Measurements from ENCODE around the gene KCNG2. TPM values are rescaled to one million over a fixed set of nuclear protein-coding genes. Genes with fewer than 3 reads are reported as not detected.

KCNG2 gene
- total and polyA plus RNA-seq, 2 experiments from 2014 or later, result 0.13 to 0.52 TPM

DNA sequence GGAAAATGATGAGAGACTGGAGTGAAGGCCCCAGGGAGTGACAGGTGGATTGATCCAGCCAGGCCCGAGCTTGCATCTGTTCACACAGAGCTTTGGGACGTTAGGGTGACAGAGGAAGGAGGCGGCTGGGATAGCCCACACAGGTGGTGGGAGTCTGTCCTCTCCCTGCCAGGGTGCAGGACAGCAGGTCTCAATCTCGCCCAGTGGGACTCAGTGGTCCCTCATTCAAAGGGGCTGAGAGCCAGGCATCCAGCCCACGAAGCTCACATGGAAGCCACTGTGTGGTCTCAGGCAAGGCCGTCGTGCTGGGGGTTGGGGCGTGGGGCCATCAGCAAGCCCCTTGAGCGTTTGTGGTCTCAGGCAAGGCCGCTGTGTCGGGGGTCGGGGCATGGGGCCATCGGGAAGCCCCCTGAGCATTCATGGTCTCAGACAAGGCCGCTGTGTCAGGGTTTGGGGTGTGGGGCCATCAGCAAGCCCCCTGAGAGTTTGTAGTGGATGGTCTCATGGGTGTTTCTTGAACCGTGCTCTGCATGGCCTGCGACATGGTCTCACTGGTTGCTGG is 8.3 kb downstream of the KCNG2 start:
- DNase-seq (ENCODE audit: low spot score) (no peak), ATAC-seq (no peak)
- H3K36me3 ChIP-seq (ENCODE audit: insufficient read depth), result no peaks in the 10 kb centered on the region
- Mint-ChIP-seq H3K27ac (no peak overlapping the region), H3K4me1 (no peaks in the 10 kb centered on the region), H3K36me3 (ENCODE audit: low read depth) (no peaks in the 10 kb centered on the region), H3K4me3 (no peak overlapping the region), H3K27me3 (ENCODE audit: insufficient read depth, low read depth, poor library complexity) (peaks cover 3% of the 10 kb centered on the region), H3K9me3 (no peaks in the 10 kb centered on the region)
- TF ChIP-seq CREB1 (CRISPR knock-in tag; IDR thresholded peaks at IDR 0.05; ENCODE audit: low read depth) (no peak), ZNF114 (CRISPR knock-in tag; IDR thresholded peaks at IDR 0.05) (no peak), POLR2AphosphoS5 (IDR thresholded peaks at IDR 0.05; ENCODE audit: low read depth) (no peak), EZH2 (IDR thresholded peaks at IDR 0.05; ENCODE audit: low read depth, unreplicated experiment) (no peak), JUNB (IDR thresholded peaks at IDR 0.05; ENCODE audit: unreplicated experiment) (no peak), NANOG (IDR thresholded peaks at IDR 0.05; ENCODE audit: borderline replicate concordance) (no peak)
- TF ChIP-seq, protein P1, sequence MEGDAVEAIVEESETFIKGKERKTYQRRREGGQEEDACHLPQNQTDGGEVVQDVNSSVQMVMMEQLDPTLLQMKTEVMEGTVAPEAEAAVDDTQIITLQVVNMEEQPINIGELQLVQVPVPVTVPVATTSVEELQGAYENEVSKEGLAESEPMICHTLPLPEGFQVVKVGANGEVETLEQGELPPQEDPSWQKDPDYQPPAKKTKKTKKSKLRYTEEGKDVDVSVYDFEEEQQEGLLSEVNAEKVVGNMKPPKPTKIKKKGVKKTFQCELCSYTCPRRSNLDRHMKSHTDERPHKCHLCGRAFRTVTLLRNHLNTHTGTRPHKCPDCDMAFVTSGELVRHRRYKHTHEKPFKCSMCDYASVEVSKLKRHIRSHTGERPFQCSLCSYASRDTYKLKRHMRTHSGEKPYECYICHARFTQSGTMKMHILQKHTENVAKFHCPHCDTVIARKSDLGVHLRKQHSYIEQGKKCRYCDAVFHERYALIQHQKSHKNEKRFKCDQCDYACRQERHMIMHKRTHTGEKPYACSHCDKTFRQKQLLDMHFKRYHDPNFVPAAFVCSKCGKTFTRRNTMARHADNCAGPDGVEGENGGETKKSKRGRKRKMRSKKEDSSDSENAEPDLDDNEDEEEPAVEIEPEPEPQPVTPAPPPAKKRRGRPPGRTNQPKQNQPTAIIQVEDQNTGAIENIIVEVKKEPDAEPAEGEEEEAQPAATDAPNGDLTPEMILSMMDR (conservative IDR thresholded peaks at IDR 0.05; ENCODE audit: low read depth in 2 of 2), result no peak
- TF ChIP-seq, protein P2, sequence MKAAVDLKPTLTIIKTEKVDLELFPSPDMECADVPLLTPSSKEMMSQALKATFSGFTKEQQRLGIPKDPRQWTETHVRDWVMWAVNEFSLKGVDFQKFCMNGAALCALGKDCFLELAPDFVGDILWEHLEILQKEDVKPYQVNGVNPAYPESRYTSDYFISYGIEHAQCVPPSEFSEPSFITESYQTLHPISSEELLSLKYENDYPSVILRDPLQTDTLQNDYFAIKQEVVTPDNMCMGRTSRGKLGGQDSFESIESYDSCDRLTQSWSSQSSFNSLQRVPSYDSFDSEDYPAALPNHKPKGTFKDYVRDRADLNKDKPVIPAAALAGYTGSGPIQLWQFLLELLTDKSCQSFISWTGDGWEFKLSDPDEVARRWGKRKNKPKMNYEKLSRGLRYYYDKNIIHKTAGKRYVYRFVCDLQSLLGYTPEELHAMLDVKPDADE (IDR thresholded peaks at IDR 0.05), result no peak
- H3K4me1 ChIP-seq (ENCODE audit: insufficient read depth), result no peaks in the 10 kb centered on the region
- H3K27ac ChIP-seq (ENCODE audit: low read depth), result no peak overlapping the region
- H2AFZ ChIP-seq, result no peak overlapping the region
- H3K27me3 ChIP-seq (ENCODE audit: insufficient read depth), result no peaks in the 10 kb centered on the region
- H4K20me1 ChIP-seq (replicated peaks; ENCODE audit: insufficient read depth), result no peaks in the 10 kb centered on the region
- H3K9me2 ChIP-seq (ENCODE audit: insufficient read depth), result no peaks in the 10 kb centered on the region
- H3K4me3 ChIP-seq, result no peak overlapping the region
- H3K79me2 ChIP-seq (replicated peaks; ENCODE audit: insufficient read depth), result no peaks in the 10 kb centered on the region
- no peak overlapping the region for H3K4me2 ChIP-seq
- H3F3A ChIP-seq (replicated peaks; ENCODE audit: low read depth), result no peaks in the 10 kb centered on the region

DNA sequence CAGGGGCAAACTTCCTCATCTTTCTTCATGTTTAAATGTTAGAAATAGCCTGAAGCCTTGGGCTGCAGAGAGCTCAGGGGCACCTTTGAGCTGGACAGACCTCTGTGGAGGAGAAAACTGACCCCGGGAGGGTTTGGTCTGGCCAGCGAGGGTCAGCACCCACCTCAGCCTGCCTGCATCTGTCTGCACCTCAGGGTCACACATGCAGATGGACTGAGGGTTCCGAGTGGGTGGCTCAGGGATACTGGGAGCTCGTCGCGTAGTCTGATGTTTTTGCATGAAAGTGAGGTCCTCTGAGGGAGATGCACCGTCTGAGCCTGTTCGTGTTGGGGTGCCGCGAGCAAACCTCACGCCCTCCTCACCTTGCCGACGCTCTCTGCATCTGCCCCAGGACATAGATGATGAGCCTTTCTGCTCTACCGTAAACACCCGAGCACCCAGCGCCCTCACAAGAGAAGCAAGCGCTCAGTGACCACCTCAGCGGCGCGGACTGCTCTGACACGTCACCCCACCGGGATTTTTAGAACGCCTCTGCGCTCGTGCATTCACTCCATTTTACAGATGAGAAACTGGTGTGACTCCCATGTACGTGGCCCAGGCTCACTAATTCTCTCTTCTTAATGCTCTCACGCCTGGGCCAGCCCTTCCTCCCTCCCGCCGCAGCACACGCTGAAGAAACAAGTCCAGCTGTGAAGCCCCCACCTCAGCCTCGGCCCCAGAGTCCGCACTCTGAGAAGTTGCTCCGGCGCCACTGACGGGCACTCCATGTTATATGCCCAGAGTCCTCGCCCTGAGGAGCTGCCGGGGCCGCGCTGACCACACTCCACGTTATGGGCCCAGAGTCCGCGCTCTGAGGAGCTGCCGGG is 9.5 kb downstream of the KCNG2 start:
- H4K20me1 ChIP-seq (replicated peaks; ENCODE audit: insufficient read depth), result no peaks in the 10 kb centered on the region
- Mint-ChIP-seq H3K27ac (no peak overlapping the region), H3K9me3 (no peaks in the 10 kb centered on the region), H3K36me3 (ENCODE audit: low read depth) (no peaks in the 10 kb centered on the region), H3K4me3 (no peak overlapping the region), H3K27me3 (ENCODE audit: insufficient read depth, low read depth, poor library complexity) (peaks cover 3% of the 10 kb centered on the region), H3K4me1 (no peaks in the 10 kb centered on the region)
- no peaks in the 10 kb centered on the region for H3K4me1 ChIP-seq (ENCODE audit: insufficient read depth)
- no peaks in the 10 kb centered on the region for H3K27me3 ChIP-seq (ENCODE audit: insufficient read depth)
- no peak for ATAC-seq
- H3K36me3 ChIP-seq (ENCODE audit: insufficient read depth), result no peaks in the 10 kb centered on the region
- no peak overlapping the region for H3K4me2 ChIP-seq
- H3K27ac ChIP-seq (ENCODE audit: low read depth), result no peak overlapping the region
- no peaks in the 10 kb centered on the region for H3K9me2 ChIP-seq (ENCODE audit: insufficient read depth)
- no peak overlapping the region for H2AFZ ChIP-seq
- no peak for DNase-seq (ENCODE audit: low spot score)
- no peak overlapping the region for H3K4me3 ChIP-seq
- H3K79me2 ChIP-seq (replicated peaks; ENCODE audit: insufficient read depth), result no peaks in the 10 kb centered on the region
- H3F3A ChIP-seq (replicated peaks; ENCODE audit: low read depth), result no peaks in the 10 kb centered on the region
- no peak for TF ChIP-seq POLR2AphosphoS5 (IDR thresholded peaks at IDR 0.05; ENCODE audit: low read depth)
- no peak for TF ChIP-seq CREB1 (CRISPR knock-in tag; IDR thresholded peaks at IDR 0.05; ENCODE audit: low read depth)
- TF ChIP-seq, protein P2 (IDR thresholded peaks at IDR 0.05), result no peak
- no peak for TF ChIP-seq EZH2 (IDR thresholded peaks at IDR 0.05; ENCODE audit: low read depth, unreplicated experiment)
- TF ChIP-seq ZNF331 (CRISPR knock-in tag; IDR thresholded peaks at IDR 0.05; ENCODE audit: low read depth), result no peak

Data from GM23338 (cell line).